OCI-LY7 (cell line): ENCODE data around the gene URM1.

ENCODE experiments used
- EZH2phosphoT487 ChIP-seq: fragments of 200-600 bp; sonication (generic); IDR thresholded peaks from 2 replicates; pipeline ENCODE4 v1.6.1; 2018; ENCODE audit warnings: low read depth, borderline replicate concordance, mild to moderate bottlenecking, mixed run types, antibody characterized with exemption, low read length, moderate library complexity, mixed read lengths
- TF ChIP-seq, protein P1 (sequence below): fragments of 200-600 bp; sonication (generic); conservative IDR thresholded peaks from 2 replicates; pipeline ENCODE4 v1.5.1; 2014; ENCODE audit warnings: mild to moderate bottlenecking, antibody characterized with exemption, low read length, moderate library complexity, mixed read lengths

DNA sequence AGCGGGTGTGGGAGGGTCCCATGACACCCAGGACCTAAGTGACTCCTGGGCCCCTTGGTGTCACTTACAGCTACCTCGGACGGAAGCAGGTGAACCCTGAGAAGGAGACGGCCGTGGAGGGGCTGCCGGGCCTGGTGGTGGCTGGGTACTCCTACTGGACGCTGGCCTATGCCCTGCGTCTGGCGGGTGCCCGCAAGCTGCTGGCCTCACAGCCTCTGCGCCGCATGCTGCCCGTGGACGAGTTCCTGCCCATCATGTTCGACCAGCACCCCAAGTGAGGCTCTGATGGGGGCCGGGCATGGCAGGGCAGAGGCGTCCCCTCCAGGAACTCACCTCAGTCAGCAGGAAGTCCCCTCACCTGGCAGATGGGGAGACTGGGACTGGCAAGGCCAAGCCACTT is 63.2 kb downstream of the URM1 start:
- TF ChIP-seq, protein P1, sequence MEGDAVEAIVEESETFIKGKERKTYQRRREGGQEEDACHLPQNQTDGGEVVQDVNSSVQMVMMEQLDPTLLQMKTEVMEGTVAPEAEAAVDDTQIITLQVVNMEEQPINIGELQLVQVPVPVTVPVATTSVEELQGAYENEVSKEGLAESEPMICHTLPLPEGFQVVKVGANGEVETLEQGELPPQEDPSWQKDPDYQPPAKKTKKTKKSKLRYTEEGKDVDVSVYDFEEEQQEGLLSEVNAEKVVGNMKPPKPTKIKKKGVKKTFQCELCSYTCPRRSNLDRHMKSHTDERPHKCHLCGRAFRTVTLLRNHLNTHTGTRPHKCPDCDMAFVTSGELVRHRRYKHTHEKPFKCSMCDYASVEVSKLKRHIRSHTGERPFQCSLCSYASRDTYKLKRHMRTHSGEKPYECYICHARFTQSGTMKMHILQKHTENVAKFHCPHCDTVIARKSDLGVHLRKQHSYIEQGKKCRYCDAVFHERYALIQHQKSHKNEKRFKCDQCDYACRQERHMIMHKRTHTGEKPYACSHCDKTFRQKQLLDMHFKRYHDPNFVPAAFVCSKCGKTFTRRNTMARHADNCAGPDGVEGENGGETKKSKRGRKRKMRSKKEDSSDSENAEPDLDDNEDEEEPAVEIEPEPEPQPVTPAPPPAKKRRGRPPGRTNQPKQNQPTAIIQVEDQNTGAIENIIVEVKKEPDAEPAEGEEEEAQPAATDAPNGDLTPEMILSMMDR = no peak
- TF ChIP-seq EZH2phosphoT487 = no peak
